Skeletal muscle tissue (tissue), 4 donors: ENCODE data around the gene ZNF491. TPM values are rescaled to one million over a fixed set of nuclear protein-coding genes. Genes with fewer than 3 reads are reported as not detected.

Experiments
- H3K27ac ChIP-seq: one replicate; pipeline ENCODE4 v1.7.0; 2013; ENCODE audit warnings: mild to moderate bottlenecking, low read depth, low read length, inconsistent platforms
- H3K27me3 ChIP-seq, 3 donors: one replicate each; pipeline ENCODE4 v1.7.0; 2013; ENCODE audit warnings: low read length in 3 of 3; ENCODE audit not compliant: control insufficient read depth in 3 of 3, insufficient read depth in 3 of 3
- H3K36me3 ChIP-seq, 3 donors: one replicate each; pipeline ENCODE4 v1.7.0; 2013; ENCODE audit warnings: low read length in 3 of 3; ENCODE audit not compliant: control insufficient read depth in 3 of 3, insufficient read depth in 3 of 3
- H3K4me1 ChIP-seq, 3 donors: one replicate each; pipeline ENCODE4 v1.7.0; 2013; ENCODE audit warnings: low read length in 3 of 3, mild to moderate bottlenecking in 3 of 3; ENCODE audit not compliant: control insufficient read depth in 3 of 3, insufficient read depth in 3 of 3
- H3K4me3 ChIP-seq, 3 donors: one replicate each; pipeline ENCODE4 v1.7.0; 2013; ENCODE audit warnings: low read length in 3 of 3
- H3K9ac ChIP-seq, 3 donors: one replicate each; pipeline ENCODE4 v1.7.0; 2013; ENCODE audit warnings: low read length in 3 of 3, mild to moderate bottlenecking in 3 of 3, moderate library complexity in 2 of 3, low read depth in 1 of 3
- H3K9me3 ChIP-seq, 3 donors: one replicate each; pipeline ENCODE4 v1.7.0; 2013; ENCODE audit warnings: low read length in 3 of 3; ENCODE audit not compliant: control insufficient read depth in 3 of 3
- total RNA-seq: library from RNA; depleted of rRNA; stranded (reverse); fragments of >200 nt; gene quantifications from one replicate; pipeline ENCODE4 v1.2.3, GENCODE V29; 2014
- donor health status: Osteomylitis.

The ZNF491 gene
- 7.8 TPM for total RNA-seq

DNA sequence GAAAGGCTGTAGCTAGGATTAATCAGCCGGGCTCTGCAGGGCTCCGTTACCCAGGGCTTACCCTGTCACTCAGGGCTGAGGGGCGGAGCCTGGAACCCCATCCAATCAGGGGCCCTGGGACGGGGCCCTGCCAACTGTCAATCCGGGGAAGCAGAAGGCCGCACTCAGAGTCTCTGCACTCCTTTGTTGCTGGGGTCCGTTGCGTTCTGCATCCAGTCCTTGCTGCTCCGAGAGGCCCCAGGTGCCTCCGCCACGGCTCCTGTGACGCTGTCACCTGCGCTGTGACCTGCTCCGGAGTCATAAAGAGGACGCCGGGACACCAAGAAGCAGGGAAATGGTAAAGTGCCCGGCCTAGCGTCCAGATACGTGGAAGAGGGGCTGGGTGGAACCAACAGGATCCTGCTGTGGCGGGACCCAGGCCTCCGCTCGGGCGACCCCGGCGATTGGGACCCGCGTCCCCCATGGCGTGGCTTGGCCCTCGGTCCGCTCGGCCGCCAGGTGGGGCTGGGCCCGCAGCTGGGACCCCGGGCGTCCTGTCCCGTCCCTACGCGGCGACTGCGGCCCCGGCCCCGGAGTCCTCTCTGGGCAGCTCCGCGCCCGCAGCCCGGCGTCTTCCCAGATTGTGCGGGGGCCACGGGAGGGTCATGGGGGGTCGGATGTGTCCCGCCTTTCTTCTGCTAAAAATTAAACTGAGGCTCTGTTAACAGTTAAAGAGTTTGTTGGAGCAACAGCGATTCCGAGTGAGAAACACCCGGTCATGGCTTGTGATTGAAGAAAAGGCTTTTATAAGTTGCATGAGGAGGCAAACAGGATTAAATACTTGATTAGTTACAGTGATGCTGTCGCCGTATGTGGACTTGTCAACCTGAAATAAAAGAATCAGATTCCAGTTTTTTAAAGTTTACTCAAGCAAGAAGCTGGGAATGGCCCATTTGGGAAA is at the start of gene ZNF491:
Gene ZNF491 (plus strand): TSS at position 133 of the 940 bp plus-strand sequence. CDS start 7,431 bp downstream, outside the sequence.
- Histone ChIP-seq H3K9me3 (no peaks in the 10 kb centered on the region), H3K9ac (peak within 1 kb of the TSS; percentile 85 to 93 (median 90)), H3K4me3 (peak within 1 kb of the TSS; percentile 90 to 92 (median 91)), H3K36me3 (no peaks in the 10 kb centered on the region), H3K27me3 (no peaks in the 10 kb centered on the region), H3K4me1 (peaks cover 8 to 12% (median 11%) of the 10 kb centered on the region in 3 donors), H3K27ac (peak within 1 kb of the TSS; percentile 63)

DNA sequence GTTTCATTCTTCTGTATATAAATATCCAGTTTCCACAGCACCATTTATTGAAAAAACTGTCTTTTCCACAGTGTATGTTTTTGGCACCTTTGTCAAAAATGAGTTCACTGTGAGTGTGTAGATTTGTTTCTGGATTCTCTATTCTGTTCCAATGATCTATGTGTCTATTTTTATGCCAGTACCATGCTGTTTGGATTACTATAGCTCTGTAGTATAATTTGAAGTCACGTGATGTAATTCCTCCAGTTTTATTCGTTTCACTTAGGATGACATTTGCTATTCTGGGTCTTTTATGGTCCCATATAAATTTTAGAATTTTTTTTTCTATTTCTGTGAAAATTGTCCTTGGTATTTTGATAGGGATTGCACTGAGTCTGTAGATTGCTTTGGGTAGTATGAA is 48.6 kb upstream of the ZNF491 start:
- H3K36me3 ChIP-seq: no peaks in the 10 kb centered on the region
- no peak overlapping the region for H3K9ac ChIP-seq
- H3K9me3 ChIP-seq: peaks cover 0 to 3% (median 3%) of the 10 kb centered on the region in 3 donors
- no peak overlapping the region for H3K27ac ChIP-seq
- H3K27me3 ChIP-seq: no peaks in the 10 kb centered on the region
- no peaks in the 10 kb centered on the region for H3K4me1 ChIP-seq
- H3K4me3 ChIP-seq: no peak overlapping the region

DNA sequence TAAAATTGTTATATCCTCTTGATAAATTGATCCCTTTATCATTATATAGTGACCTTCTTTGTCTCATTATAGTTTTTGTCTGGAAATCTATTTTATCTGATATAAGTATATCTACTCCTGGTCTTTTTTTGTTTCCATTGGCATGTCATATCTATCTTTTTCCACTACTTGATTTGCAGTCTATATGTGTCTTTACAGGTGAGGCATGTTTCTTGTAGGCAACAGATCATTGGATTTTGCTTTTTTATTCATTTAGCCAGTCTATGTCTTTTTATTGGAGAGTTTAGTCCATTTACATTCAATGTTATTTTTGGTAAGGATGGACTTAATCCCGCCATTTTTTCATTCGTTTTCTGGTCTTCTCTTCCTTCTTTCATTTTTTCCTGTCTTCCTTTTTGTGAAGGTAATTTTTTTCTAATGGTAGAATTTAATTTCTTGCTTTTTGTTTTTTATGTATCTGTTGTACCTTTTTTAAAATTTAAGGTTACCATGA is 46.0 kb upstream of the ZNF491 start:
- Histone ChIP-seq H3K4me3 (no peak overlapping the region), H3K9me3 (peaks cover 0 to 14% (median 0%) of the 10 kb centered on the region in 3 donors), H3K36me3 (no peaks in the 10 kb centered on the region), H3K9ac (no peak overlapping the region), H3K27me3 (no peaks in the 10 kb centered on the region), H3K4me1 (no peaks in the 10 kb centered on the region), H3K27ac (no peak overlapping the region)

DNA sequence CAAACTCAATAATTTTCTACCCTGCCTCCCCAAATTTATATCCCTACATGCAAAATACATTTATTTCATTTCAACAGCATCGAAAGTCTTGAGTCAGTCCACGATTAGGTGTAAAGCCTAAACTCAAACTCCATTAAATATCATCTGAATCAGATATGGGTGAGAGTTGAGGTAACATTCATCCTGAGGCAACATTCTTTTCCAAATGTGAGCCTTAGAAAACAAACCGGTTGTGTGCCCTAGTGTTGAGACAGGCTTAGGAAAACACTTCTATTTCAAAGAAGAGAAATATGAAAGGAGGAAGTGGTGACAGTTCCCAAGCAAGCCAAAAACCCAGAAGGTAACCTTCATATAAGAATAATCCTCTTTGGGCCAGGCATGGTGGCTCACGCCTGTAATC is 43.7 kb upstream of the ZNF491 start:
- no peaks in the 10 kb centered on the region for H3K4me1 ChIP-seq
- H3K9me3 ChIP-seq: peaks cover 0 to 16% (median 0%) of the 10 kb centered on the region in 3 donors
- no peak overlapping the region for H3K27ac ChIP-seq
- no peak overlapping the region for H3K9ac ChIP-seq
- no peaks in the 10 kb centered on the region for H3K27me3 ChIP-seq
- no peak overlapping the region for H3K4me3 ChIP-seq
- H3K36me3 ChIP-seq: no peaks in the 10 kb centered on the region

DNA sequence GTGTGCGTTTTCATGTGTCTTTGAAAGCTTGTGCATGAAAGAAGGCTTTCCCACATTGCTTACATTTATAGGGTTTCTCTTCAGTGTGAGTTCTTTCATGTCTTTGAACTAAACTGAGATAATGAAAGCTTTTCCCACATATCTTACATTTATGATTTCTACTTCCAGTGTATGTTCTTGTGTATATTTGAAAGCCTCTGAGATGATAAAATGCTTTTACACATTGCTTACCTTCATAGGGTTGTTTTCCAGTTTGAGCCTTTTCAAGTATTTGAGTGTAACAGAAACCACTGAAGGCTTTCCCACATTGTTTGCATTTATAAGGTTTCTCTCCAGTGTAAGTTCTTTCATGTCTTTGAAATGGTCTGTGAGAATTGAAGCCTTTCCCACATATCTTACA is 41.4 kb upstream of the ZNF491 start:
- H3K27me3 ChIP-seq: no peaks in the 10 kb centered on the region

DNA sequence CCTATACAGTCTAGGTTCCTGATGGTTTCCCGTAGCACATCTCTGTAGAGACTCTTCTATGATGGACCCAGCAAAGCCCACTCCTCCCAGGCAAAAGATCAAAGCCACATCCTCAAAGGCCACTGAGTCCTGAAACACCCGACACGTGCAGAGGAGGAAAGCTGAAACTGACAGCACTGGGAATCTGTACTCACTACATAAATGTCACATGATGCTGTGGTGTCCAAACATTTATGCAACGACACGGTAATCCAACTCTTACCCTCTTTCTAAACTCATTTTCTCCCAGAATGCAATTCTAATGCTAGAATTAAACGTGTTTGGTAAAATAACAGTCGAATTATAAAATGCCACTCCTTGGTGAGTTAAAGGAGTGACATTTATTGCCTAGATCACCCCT is 38.5 kb upstream of the ZNF491 start:
- no peak overlapping the region for H3K27ac ChIP-seq
- no peak overlapping the region for H3K4me3 ChIP-seq
- H3K36me3 ChIP-seq: no peaks in the 10 kb centered on the region
- no peak overlapping the region for H3K9ac ChIP-seq
- peaks cover 0 to 13% (median 0%) of the 10 kb centered on the region in 3 donors for H3K9me3 ChIP-seq
- no peaks in the 10 kb centered on the region for H3K4me1 ChIP-seq
- no peaks in the 10 kb centered on the region for H3K27me3 ChIP-seq

More for the DNA sequence above, 41.4 kb upstream of the ZNF491 start:
- Histone ChIP-seq H3K9ac (no peak overlapping the region), H3K27ac (no peak overlapping the region), H3K4me3 (no peak overlapping the region), H3K36me3 (no peaks in the 10 kb centered on the region), H3K9me3 (peaks cover 0 to 16% (median 0%) of the 10 kb centered on the region in 3 donors), H3K4me1 (no peaks in the 10 kb centered on the region)

DNA sequence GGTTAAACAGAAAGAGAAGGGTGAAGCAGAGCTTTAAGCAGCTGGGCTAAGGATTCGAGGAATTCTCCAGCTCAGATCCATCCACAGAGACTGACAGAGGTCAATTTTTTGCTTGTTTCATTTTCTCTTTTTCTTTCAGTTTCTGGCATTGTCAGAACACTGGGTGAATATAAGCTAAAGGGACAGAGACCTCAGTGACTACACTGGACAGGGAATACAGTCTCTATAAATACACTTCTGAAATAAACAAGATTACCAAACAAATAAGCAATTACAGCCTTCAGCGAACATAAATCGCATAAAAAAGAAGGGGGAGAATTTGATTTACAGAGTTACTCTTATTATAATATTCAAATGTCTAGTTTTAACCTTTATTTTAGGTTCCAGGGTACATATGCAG is 35.2 kb upstream of the ZNF491 start:
- Histone ChIP-seq H3K4me1 (peaks cover 8 to 13% (median 8%) of the 10 kb centered on the region in 3 donors), H3K36me3 (no peaks in the 10 kb centered on the region), H3K9ac (no peak overlapping the region), H3K9me3 (no peaks in the 10 kb centered on the region), H3K4me3 (no peak overlapping the region), H3K27ac (no peak overlapping the region), H3K27me3 (no peaks in the 10 kb centered on the region)

DNA sequence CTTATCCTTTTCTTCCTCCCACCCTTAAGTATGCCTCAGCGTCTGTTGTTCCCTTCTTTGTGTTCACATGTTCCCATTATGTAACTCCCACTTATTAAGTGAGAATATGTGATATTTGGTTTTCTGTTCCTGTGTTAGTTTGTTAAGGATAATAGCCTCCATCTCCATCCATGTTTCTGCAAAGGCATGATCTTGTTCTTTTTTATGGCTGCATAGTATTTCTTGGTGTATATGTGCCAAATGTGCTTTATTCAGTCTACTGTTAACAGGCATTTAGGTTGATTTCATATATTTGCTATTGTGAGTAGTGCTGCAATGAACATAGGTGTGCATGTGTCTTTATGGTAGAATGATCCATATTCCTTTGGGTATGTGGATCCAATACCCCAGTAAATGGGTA is 34.7 kb upstream of the ZNF491 start:
- Histone ChIP-seq H3K9me3 (no peaks in the 10 kb centered on the region), H3K27ac (no peak overlapping the region), H3K4me3 (no peak overlapping the region), H3K27me3 (no peaks in the 10 kb centered on the region), H3K4me1 (peaks cover 12 to 17% (median 12%) of the 10 kb centered on the region in 3 donors), H3K36me3 (no peaks in the 10 kb centered on the region), H3K9ac (no peak overlapping the region)

DNA sequence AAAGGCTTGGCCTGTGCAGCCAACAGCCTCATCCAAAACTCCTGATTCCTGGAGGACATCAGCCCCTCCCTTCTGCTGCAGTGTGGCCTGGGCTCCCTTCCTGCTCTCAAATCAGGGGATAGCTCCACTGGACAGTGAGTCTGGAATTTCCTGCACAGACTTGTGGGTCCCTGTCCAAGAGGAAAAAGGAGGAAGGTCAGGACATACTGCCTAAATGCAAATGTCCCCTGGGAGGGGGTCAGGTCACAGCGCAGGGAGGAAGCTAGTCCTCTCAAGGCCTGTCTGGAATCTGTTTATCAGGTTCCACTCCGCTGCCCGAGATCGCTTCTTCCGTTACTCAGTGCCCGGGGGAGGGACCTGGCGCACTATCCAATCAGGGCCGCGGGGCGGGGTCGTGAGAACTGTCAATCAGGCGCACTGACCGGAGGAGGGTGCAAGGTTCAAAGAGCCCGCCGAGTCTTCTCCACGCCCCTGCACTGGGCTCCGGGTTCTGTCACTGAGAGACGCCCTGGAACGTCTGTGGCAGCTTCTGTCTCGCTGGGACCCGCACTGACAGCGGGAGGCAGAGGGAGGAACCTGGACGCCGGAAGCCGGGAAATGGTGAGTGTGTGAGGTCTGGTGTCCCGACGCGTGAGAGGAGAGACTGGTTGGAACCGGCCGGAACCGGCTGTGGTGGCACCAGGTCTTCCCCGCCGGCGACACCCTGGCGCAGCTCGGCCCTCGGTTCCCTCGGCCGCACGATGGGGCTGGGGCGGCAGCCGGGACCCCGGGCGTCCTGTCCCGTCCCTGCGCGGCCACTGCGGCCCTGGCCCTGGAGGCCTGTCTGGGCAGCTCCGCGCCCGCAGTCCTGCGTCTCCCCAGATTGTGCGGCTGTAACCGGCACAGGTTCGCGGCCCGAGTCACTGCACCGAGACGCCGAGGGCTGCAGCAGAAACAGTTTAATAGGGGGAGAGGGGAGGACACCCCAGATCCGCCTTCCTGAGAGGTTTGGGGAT is 31.4 kb upstream of the ZNF491 start, which contains the start of gene ZNF441:
Gene ZNF441 (plus strand): TSS at position 404 of the 995 bp plus-strand sequence. CDS start 194 bp downstream, at position 598.
- Histone ChIP-seq H3K36me3 (peaks cover 0 to 3% (median 0%) of the 10 kb centered on the region in 3 donors), H3K4me3 (peak within 1 kb of the TSS; percentile 82 to 90 (median 86)), H3K27me3 (no peaks in the 10 kb centered on the region), H3K4me1 (peaks cover 12 to 20% (median 12%) of the 10 kb centered on the region in 3 donors), H3K9ac (peak within 1 kb of the TSS; percentile 89 to 97 (median 90)), H3K27ac (peak within 1 kb of the TSS; percentile 93), H3K9me3 (no peaks in the 10 kb centered on the region)
